HG03066 (cell line): ENCODE data around the gene KCNQ1OT1.
"Not testable (repeated sequence)": the region's sequence is repeated elsewhere in the genome, so short reads cannot be mapped to it uniquely, and the experiment has no call there.

Experiments used
- ATAC-seq: cut with Tn5 transposase; IDR thresholded peaks from one replicate; pipeline ENCODE4 v1.9.1; 2021; ENCODE audit warnings: low read depth; ENCODE audit not compliant: unreplicated experiment

The KCNQ1OT1 gene

DNA sequence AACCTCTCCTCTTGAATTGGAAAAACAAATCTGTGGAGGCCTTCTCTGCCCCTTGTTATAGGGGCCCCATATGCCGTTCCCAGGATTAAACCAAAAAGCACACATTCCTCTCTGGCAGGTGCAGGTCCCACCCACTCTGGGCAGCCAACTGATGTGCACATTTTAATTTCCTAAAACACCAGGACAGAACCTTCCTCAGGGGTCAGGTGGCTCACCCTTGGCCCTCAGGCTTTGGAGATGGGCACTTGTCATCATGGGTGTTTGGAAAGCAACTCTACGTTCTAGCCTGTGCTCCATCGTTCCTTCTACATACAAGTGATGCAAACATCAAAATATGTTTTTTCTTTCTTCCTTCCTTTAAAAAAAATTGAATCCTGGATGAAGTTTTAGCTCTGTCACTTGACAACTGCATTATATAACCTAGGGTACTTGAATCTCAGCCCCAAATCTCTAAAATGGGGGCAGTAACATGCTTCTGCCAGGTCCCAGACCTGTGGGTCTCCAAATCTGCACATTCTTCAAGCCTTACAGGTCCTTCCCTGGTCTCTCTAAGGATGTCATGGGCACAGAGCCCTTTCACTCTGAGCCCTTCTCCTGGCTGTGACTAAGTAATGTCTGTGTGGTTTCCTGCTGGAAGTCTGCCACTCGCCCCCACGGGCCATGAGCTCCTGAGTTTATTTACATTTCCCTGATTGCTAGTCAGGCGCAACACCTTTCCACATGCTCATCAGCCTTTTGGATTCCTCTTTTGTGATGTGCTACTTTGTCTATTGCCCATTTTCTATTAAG is 43.8 kb downstream of the KCNQ1OT1 start:
- no peak for ATAC-seq

DNA sequence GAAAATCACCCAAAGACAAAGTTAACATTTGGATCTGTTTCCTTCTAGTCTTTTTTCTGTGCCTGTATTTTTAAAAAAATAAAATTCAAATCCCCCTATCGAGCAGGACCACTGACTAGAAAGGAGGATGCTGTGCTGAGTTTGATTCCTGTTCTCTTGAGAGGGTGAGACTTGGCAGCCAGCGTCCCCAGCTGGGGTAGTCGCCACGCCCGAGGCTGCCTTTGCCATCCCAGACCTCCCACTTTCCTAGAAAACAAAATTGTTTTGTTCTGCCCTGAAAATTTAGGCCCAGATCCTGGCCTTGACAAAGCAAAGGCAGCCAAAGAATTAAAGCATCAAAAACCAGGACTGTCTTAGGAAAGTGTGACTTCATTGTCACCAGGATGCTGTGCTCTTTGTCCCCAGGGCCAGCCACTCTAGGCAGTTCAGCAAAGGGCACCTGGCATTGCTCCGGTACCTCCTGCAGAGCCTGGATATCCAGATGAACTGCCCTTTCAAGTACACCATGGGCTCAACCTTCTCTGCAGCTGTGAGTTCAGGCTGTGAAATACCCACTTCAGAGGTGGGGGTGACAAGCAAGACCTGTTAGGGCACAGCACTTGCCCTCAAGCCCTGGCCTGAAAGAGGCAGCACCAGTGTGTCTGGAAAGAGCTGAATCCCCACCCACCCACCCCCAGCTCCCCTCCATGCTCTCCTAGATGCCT is 44.6 kb downstream of the KCNQ1OT1 start:
- ATAC-seq: no peak

DNA sequence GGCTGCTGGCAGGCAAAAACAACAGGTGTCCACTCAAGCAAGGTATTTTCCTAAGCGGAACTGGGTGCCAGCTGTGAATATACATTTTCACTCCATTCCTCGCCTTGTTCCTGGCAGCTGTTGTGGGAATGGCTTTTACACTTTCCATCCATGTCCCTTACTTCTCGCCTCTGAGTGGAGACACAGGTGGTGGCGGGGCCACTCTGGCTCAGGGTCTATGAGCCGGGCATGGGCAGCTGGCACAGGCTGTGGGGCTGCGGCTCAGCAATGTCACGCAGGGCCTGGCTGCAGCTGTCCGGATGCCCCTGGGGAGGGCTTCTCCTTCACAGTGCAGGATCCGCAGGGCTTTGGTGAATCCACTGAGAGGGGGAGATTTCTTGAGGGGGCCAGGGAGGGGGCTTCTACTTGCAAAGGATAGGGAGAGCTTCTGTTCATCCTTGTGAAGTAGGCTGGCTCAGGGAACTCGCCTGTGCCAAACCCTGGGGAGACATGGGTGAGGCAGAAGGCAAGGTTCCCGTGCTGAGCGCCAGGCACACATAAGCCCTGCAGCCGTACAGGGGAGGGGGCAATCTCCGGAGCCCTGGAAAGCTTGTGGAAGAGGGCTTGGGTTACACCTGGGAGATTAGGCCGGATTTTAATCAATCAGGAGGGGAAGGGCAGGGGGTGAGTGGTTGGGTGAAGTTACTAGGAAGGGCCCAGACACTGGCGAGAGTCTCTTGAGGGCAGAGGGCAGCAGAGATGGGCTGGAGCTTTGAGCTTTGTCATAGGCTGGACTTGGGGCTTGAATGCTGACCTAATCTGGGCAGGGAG is 45.7 kb downstream of the KCNQ1OT1 start:
- no peak for ATAC-seq

DNA sequence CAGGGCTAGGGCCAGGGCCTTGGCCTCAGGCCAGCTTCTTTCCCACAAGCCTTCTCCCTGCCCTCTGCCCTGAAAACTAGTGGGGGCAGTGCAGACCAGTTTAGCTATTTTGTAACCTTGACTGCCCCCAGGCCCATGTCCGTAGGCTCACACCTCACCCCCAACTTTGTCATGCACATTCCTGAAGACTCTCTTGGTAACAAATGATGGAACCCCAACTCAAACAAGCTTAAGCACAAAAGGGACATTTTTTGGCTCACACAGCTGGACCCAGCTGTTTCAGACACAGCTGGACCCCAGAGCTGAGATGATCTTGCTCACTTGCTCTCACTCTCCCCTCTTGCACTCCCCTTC is 46.6 kb downstream of the KCNQ1OT1 start:
- ATAC-seq: no peak

DNA sequence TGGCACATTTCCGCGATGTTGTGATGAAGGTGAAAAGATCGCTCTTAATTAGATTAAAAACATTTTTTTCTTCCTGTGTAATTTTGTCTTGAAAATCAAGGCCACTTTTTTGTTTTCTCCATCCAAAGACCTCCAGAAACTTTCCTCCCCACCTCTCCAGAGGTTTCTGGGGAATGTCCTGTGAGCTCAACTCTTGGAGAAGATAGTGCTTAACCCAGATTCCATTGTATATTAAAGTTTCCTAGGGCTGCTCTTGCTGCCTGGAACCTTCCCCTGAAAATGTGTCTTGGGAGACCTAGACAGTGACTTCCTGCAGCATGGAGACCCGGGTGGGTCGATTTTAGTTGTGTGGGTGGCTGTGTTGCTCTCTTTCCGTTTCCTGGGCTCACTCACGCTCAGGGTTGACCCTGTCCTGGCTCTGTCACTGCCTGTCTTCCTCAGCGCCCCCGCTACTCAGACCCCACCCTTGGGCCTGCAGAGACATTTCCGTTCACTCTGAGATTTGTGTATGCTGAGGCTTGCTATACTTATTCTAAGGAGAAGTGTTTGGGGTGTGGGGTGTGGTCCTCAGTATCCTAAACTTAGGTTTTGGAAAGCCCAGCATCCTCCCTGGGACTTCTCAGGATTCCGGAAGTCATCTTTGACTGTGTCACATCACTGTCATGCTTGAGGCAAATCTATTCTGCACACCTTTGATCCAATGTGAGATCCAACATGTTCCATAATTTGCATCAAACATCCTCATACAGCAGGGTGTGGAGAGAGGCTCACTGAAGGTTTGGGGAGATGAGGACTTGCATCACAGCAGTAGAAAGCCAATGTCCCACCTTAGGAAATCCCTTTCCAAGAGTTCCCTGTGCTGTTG is 47.2 kb downstream of the KCNQ1OT1 start:
- ATAC-seq: no peak

DNA sequence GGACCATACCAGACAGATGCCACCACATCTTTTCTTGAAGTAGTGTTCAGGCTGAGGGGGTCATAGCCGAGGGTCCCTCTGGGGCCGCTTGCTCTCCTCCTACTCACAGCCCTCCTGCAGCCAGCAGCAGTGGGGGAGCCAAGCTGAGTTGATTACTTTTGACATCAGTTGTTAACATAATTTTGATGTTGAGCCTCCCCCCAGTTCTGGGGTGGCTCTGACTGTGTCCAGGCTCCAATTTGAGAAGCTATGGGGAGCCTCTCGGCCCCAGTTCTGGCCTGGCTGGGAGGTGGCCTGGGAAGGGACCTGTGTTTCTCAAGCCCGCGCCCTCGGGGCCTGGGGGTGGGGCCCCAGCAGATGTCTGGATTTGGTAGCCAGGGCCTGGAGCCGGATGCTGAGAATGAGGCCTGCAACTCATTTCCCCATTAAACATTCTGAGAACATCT is 47.9 kb downstream of the KCNQ1OT1 start:
- no peak for ATAC-seq

DNA sequence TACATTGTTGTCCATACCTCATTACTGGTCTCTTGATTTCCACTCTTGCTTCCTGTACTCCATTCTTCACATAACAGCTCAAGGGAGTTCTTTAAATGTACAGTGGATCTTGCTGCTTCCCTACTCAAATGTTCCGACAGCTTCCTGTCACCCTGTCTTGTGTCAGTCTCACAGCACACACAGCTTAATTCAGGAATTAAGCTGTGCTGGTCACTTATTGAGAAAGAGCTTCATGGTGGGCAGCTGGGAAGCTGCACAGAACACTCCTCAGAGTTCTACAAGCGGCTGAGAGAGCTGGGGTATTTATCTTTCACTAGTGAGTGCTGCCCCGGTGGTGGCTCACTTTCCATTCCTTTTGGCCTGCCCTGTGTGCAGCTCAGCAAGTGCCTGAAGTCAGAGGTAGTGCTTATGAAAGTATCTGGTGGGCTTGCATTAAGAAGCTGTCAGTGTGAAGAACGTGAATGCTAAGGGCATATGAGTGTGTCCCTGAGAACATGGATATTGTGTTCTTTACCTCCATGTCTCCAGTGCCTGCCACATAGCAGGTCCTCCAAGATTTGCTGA is 48.7 kb downstream of the KCNQ1OT1 start:
- ATAC-seq: no peak

DNA sequence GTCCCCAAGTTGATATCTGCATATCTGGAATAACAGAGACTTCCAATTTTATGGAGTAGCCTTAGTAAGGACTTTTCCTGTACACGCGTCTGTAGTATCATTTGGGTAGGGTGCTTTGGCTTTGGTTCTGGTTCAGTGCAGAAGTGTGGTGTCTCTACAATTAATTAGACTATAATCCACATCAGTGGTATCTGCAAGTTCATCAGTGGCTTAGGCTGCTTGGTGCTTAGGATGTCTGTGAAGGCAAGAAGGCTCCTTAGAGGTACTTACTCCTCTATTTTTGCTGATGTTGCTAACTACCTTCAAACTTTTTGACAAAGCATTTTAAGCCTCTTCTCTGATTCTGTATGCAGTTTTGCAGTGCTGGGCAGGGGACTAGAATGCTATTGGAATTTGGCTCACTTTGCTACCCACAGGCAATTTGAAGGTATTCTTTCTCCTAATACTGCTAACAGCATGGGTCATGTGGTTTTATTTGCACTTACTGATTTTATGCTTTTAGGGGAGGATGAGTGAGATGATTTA is 49.4 kb downstream of the KCNQ1OT1 start:
- ATAC-seq: no peak

DNA sequence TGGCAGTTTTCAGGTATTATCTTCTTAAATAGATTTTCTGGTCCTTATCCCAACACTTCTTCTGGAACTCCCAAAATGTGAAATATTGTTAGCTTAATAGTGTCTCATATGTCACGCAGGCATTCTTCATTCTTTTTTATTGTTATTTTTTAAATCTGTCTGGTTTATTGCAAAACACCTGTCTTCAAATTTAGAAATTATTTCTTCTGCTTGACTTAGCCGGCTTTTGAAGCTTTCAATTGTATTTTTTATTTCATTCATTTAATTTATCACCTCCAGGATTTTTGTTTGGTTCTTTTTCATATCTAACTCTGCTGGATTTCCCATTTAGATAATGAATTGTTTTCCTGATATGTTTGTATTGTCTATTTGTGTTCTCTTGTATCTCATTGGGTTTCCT is 49.9 kb downstream of the KCNQ1OT1 start:
- ATAC-seq: no peak

DNA sequence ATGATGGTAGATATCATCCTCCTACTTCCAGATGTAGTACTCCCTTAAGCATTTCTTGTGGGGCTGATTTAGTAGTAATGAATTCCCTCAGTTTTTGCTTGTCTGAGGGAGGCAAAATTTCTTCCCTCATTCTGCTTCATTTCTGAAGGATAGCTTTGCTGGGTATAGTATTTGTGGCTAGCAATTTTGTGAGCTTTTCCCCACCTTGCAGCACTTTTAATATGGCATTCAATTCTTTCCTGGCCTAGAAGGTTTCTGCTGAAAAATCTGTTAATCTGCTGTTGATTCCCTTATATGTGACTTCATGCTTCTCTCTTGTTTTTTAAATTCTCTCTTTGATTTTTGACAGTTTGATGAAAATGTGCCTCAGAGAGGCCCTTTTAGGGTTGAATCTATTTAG is 50.4 kb downstream of the KCNQ1OT1 start:
- no peak for ATAC-seq

DNA sequence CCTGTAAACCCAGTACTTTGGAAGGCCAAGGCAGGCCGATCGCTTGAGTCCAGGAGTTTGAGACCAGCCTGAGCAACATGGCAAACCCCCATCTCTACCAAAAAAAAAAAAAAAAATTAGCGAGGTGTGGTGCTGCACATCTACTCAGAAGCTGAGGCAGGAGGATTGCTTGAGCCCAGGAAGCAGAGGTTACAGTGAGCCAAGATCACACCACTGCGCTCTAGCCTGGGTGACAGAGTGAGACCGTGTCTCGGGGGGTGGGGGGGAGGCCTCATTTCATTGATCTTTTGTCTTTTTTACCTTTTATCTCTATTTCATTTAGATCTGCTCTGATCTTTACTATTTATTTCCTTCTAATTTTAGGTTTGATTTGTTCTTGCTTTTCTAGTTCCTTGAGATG is 51.8 kb downstream of the KCNQ1OT1 start:
- no peak for ATAC-seq

DNA sequence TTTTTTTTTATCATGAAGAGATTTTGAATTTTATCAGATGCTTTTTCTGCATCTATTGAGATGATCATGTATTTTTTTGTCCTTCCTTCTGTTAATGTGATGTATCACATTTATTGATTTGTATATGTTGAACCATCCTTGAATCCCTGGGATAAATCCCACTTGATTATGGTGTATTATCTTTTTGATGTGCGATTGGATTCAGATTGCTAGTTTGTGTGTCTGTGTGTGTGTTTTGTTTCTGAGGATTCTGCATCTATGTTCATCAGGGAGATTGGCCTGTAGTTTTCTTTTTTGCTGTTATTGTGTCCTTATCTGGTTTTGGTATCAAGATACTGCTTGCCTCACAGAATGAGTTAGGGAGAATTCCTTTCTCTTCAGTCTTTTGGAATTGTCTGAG is 52.6 kb downstream of the KCNQ1OT1 start:
- ATAC-seq: no peak

DNA sequence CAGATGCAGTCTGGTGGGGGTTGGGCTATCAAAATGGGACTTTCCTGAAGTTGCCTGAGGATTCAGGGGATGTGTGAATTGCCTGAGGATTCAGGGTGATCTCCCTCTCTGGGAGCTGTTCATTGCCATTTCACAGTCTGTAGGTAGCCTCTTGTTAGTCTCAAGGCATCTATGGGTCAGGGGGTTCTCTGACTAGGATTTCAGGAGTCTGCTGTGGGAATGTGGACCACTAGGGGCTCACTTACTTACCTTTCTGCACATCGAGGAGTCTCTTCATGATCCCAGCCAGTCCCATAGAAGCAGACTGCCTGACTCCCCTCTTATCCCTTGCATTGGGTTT is 54.0 kb downstream of the KCNQ1OT1 start:
- no peak for ATAC-seq

DNA sequence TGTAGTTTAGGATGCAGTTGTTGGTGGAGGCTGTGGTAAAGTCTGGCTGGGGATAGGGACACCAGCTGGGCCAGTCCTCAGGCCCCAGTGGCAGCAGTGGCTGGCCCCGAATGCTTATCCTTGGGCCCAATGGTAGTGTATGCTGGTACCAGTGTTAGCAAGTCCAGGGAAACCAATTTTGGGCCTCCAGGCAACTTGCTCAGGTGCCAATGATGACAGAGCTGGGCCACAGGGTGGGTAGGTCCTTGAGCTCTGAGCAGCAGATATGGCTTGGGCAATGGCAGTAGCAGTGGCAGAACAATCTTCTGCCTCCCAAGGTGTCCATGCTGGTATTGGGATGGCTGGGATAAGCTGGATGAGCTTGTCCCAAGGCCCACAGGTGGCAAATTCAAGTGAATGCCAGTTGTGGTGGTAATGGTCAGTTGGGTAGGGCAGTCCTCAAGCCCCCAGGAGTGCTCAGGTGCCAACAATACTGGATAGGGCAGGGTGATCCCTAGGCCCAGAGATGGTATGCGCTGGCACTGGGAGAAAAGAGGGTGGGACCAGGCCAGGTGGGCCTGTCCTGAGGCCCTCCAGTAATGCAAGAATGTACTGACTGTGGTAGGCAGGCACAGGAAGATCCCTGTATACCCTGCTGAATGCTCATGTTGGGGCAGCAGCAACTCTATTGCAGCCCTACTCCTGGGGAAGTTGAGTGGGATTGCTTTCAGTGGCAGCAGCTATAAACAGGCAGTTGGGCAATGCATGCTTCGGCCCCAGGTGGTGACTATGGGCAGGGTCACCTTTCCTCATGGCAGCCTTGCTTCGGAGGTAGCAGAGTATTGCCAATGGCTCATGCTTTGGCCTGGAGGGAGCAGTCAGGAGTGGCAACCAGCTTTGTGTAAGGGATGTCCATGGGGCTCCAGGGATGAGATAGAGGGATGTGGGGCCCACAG is 54.7 kb downstream of the KCNQ1OT1 start:
- no peak for ATAC-seq

DNA sequence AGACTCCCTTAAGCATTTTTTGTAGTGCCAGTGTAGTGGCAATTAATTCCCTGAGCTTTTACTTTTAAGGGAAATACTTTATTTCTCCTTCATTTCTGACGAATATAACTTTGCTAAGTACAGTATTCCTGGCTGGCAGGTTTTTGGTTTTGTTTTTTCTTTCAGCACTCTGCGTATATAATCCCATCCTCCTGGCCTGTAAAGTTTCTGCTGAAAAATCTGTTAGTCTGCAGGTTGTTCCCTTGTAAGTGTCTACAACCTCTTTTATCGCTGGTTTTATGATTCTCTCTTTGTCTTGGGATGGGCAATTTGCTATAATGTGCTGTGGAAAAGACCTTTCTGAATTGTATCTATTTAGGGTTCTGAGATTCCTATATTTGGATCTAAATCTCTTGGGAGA is 56.0 kb downstream of the KCNQ1OT1 start:
- no peak for ATAC-seq

DNA sequence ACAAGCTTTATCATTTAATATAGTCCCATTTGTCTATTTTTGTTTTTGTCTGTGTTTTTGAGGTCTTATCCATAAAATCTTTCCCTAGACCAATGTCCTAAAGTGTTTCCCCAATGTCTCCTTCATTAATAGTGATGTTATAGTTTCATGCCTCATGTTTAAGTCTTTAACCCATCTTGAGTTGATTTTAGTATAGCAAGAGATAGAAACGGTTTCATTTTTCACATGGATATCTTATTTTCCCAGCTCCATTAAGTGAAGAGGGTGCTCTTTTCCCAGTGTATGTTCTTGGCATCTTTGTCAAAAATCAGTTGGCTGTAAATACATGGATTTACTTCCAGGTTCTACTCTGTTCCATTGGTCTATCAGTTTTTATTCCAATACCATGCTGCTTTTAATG is 58.2 kb downstream of the KCNQ1OT1 start:
- no peak for ATAC-seq

DNA sequence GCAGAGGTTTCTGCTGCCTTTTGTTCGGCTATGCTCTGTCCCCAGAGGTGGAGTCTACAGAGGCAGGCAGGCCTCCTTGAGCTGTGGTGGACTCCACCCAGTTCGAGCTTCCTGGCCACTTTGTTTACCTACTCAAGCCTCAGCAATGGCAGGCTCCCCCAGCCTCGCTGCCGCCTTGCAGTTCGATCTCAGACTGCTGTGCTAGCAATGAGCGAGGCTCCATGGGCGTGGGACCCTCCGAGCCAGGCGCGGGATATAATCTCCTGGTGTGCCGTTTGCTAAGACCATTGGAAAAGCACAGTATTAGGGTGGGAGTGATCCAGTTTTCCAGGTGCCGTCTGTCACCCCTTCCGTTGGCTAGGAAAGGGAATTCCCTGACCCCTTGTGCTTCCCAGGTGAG is 60.0 kb downstream of the KCNQ1OT1 start:
- ATAC-seq: not testable (repeated sequence)

DNA sequence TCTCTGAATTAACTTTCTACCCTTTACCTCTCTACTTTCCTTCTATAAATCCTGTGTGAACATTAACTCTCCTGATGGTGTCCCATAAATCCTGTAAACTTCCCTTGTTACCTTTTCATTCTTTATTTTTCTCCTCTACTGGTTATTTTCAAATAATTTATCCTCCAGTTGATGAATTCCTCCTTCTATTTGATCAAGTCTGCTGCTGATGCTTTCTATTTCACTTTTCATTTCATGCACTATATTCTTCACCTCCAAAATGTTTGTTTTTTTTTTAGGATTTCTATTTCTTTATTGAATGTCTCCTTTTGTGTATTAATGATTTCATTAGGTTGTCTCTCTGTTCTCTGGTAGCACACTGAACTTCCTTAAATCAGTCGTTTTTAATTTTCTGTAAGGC is 68.6 kb downstream of the KCNQ1OT1 start:
- no peak for ATAC-seq

DNA sequence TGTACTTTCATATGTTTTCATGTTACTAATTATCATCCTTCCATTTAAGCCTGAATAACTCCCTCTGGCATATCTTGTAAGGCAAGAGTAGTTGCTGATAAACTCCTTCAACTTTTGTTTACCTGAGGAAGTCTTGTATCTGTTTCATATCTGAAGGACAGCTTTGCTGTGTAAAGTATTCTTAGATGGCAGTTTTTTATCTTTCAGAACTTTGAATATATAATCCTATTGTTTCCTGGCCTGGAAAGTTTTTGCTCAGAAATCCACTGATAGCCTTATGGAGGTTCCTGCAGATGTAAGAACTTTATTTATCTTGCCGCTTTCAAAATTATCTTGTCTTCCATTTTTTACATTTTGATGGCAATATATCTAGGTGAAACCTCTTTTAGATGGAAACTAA is 69.1 kb downstream of the KCNQ1OT1 start:
- ATAC-seq: no peak
